Non-pigmented ciliary epithelial cell (primary cell): ENCODE measurements around the gene CIB4.

Experiments
- DNase-seq: peaks from one replicate; pipeline ENCODE4 v3.0.0-alpha.2; 2010; ENCODE audit warnings: low read depth

CIB4 gene

GRCh38 chr2:26606847-26607190 is 34.3 kb downstream of the CIB4 start:
- no peak for DNase-seq

- DNase-seq = no peak
Observed at GRCh38 chr2:26605999-26606846, 34.9 kb downstream of the CIB4 start.

GRCh38 chr2:26605195-26605998 is 35.8 kb downstream of the CIB4 start:
- DNase-seq = no peak

GRCh38 chr2:26602575-26602974 is 38.6 kb downstream of the CIB4 start:
- DNase-seq = no peak

GRCh38 chr2:26599387-26599786 is 41.8 kb downstream of the CIB4 start:
- no peak for DNase-seq

GRCh38 chr2:26598996-26599373 is 42.2 kb downstream of the CIB4 start:
- no peak for DNase-seq

GRCh38 chr2:26598336-26598995 is 42.7 kb downstream of the CIB4 start:
- no peak for DNase-seq

- DNase-seq = no peak
Observed at GRCh38 chr2:26597197-26597596, 44.0 kb downstream of the CIB4 start.

- no peak for DNase-seq
Observed at GRCh38 chr2:26595146-26595545, 46.0 kb downstream of the CIB4 start.

- DNase-seq = no peak
Observed at GRCh38 chr2:26591619-26592505, 49.3 kb downstream of the CIB4 start.

GRCh38 chr2:26590980-26591618 is 50.1 kb downstream of the CIB4 start:
- no peak for DNase-seq

- no peak for DNase-seq
Observed at GRCh38 chr2:26590508-26590907, 50.7 kb downstream of the CIB4 start.

GRCh38 chr2:26588576-26588975 is 52.6 kb downstream of the CIB4 start:
- DNase-seq = no peak

GRCh38 chr2:26587994-26588393 is 53.2 kb downstream of the CIB4 start:
- DNase-seq = no peak

GRCh38 chr2:26585966-26586365 is 55.2 kb downstream of the CIB4 start:
- DNase-seq = no peak

- no peak for DNase-seq
Observed at GRCh38 chr2:26585100-26585499, 56.1 kb downstream of the CIB4 start.

GRCh38 chr2:26584656-26585055 is 56.5 kb downstream of the CIB4 start:
- no peak for DNase-seq

- no peak for DNase-seq
Observed at GRCh38 chr2:26584191-26584590, 57.0 kb downstream of the CIB4 start.

- no peak for DNase-seq
Observed at GRCh38 chr2:26583381-26583911, 57.7 kb downstream of the CIB4 start.

- DNase-seq = no peak
Observed at GRCh38 chr2:26582890-26583289, 58.3 kb downstream of the CIB4 start.
